ENCODE results near the gene FRMD6. TPM values are rescaled to one million over a fixed set of nuclear protein-coding genes. Genes with fewer than 3 reads are reported as not detected.

Gene FRMD6
- total RNA-seq, 1 donor from 2014 or later, result 136 TPM

GRCh38 chr14:51725061-51725460 lies 73.4 kb downstream of the FRMD6 start:
- DNase-seq (ENCODE audit: low read depth) (no peak), FAIRE-seq (no peak)
- no peak for TF ChIP-seq CTCF (IDR thresholded peaks at IDR 0.05; ENCODE audit: insufficient read depth, low read length, severe bottlenecking)
- peaks cover 42% of the 10 kb centered on the region for H3K36me3 ChIP-seq (ENCODE audit: control insufficient read depth, insufficient read depth, low read length)
- no peaks in the 10 kb centered on the region for H3K27me3 ChIP-seq (ENCODE audit: control insufficient read depth, insufficient read depth, low read length)
- H3K4me3 ChIP-seq (ENCODE audit: low read depth, low read length), result no peak overlapping the region

GRCh38 chr14:51726166-51726899 lies 74.6 kb downstream of the FRMD6 start:
- no peak for DNase-seq (ENCODE audit: low read depth)
- no peak for FAIRE-seq
- Histone ChIP-seq H3K27me3 (ENCODE audit: control insufficient read depth, insufficient read depth, low read length) (no peaks in the 10 kb centered on the region), H3K36me3 (ENCODE audit: control insufficient read depth, insufficient read depth, low read length) (peaks cover 33% of the 10 kb centered on the region), H3K4me3 (ENCODE audit: low read depth, low read length) (no peak overlapping the region)
- TF ChIP-seq CTCF (IDR thresholded peaks at IDR 0.05; ENCODE audit: insufficient read depth, low read length, severe bottlenecking), result no peak

- H3K36me3 ChIP-seq (ENCODE audit: control insufficient read depth, insufficient read depth, low read length), result peaks cover 29% of the 10 kb centered on the region
These were observed 75.8 kb downstream of the FRMD6 start for GRCh38 chr14:51727526-51727925.

GRCh38 chr14:51730098-51730497 lies 78.4 kb downstream of the FRMD6 start:
- TF ChIP-seq CTCF (IDR thresholded peaks at IDR 0.05; ENCODE audit: insufficient read depth, low read length, severe bottlenecking), result no peak
- Histone ChIP-seq H3K36me3 (ENCODE audit: control insufficient read depth, insufficient read depth, low read length) (peaks cover 21% of the 10 kb centered on the region), H3K4me3 (ENCODE audit: low read depth, low read length) (no peak overlapping the region), H3K27me3 (ENCODE audit: control insufficient read depth, insufficient read depth, low read length) (no peaks in the 10 kb centered on the region)
- DNase-seq (ENCODE audit: low read depth) (no peak), FAIRE-seq (no peak)

More at GRCh38 chr14:51727526-51727925, 75.8 kb downstream of the FRMD6 start:
- no peak for TF ChIP-seq CTCF (IDR thresholded peaks at IDR 0.05; ENCODE audit: insufficient read depth, low read length, severe bottlenecking)
- H3K27me3 ChIP-seq (ENCODE audit: control insufficient read depth, insufficient read depth, low read length), result no peaks in the 10 kb centered on the region
- no peak overlapping the region for H3K4me3 ChIP-seq (ENCODE audit: low read depth, low read length)
- FAIRE-seq, result no peak
- DNase-seq (ENCODE audit: low read depth), result no peak

- TF ChIP-seq CTCF (IDR thresholded peaks at IDR 0.05; ENCODE audit: insufficient read depth, low read length, severe bottlenecking), result no peak
- Histone ChIP-seq H3K36me3 (ENCODE audit: control insufficient read depth, insufficient read depth, low read length) (peaks cover 18% of the 10 kb centered on the region), H3K4me3 (ENCODE audit: low read depth, low read length) (no peak overlapping the region), H3K27me3 (ENCODE audit: control insufficient read depth, insufficient read depth, low read length) (no peaks in the 10 kb centered on the region)
- FAIRE-seq (no peak), DNase-seq (ENCODE audit: low read depth) (no peak)
These were observed 79.0 kb downstream of the FRMD6 start for GRCh38 chr14:51730684-51731083.

Measured in bronchial epithelial cell (primary cell).